ENCODE measurements around the gene DMGDH.

DMGDH gene

DNA sequence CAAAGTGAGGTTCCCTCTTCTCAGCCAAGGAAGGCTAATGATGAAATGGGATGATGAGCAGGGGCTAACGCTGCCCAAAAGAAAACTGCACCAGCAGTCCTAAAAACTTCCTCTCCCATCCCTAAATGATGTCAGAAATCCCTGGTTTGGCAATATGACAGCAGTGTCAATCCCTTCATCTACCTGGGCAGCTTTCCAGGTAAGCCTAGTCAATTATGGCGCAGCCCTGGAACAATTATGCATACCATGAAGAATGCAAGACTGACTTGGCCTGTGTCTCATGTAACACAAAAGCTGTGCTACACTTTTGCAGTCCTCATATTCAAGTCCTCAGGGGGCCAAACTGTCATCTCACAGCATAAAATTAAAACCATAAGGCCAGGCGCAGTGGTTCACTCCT, 7.0 kb downstream of the DMGDH start:
- DNase-seq: peak; percentile 35

DNA sequence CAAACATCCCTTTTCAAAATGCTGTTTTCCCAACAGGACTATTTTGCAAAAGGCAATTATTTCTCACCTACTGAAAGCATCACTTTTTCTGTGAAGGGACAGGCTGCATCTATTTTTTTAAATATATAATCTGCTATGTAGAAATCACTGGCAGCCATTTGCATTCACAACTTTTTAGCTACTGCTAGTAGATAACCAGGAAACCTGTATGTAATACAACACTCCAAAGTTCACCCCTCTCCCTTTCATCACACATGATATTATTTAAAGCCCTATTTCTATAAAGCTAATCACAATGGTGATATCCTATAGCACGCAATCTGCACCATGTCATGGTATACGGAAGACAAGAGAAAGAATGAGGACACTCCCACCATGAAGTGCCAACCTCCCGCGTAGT, 9.8 kb downstream of the DMGDH start:
- no peak for DNase-seq

DNA sequence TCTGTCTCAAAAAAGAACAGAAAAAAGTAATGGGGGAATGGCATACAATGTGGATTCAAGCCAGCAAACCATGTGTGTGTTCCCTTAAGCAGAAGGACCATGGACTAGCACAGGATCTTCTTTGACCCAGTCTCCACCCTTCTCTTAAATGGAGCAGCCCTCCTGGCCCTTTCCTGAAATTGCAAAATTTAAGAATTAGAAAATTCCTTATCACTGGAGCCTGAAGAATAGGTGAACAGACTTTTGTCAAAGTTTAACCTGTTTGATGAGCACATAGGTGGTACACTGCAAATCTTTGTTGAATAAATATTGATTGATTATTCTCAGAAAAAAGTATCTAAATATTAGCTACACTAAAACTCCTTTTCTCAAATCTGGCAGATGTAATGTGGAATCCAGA, 12.6 kb downstream of the DMGDH start:
- DNase-seq: no peak

DNA sequence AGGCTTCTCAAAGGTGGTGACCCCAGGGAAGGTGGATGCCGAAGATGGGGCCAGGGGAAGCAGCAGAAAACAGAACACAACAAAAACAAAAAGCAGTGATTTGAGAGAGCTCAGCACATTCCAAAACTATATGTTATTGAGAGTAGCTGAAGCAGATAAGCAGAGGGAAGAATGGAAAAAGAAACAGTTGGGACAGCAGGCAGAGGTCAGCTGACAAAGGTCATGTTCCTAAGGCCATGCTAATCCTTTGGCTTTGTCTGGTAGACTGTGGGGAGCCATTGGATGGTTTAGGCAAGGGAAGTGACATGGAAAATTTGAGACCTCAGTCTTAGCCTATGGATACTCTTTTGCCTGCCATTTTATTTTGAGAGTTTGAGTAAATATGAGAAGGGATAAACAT, 14.5 kb downstream of the DMGDH start:
- DNase-seq: no peak

DNA sequence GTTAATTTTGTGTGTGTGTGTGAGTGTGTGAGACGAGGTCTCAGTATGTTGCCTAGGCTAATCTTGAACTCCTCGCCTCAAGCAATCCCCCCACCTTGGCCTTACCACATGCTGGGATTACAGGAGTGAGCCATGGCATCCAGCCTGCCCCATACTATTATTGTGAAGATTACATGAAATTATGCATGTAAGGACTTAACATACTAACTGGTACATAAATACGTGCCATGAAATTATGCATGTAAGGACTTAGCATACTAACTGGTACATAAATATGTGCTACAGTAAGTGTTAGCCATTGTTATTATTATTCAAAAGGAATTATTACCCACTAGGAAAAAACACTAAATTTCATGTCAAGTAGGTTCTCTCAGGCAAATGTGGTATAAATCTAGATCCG, 16.2 kb downstream of the DMGDH start:
- DNase-seq: no peak

DNA sequence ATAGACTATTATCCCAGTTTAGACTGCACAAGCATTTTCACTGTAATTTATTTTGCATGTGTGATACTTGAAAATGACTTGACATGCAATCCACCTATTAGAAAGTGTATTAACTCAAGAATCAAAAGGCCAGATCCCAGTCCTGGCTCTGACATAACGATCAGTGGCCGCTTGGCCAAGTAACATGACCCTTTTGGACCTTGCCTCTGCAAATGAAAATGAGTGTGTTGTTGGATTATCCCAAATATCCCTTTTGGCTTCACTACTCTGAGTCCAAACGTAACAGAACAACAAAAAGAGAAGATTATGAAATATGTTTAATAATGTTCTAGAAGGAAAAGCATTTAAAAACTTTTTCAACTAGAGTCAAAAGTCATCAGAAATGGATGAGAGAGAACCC, 19.0 kb downstream of the DMGDH start:
- DNase-seq: no peak

DNA sequence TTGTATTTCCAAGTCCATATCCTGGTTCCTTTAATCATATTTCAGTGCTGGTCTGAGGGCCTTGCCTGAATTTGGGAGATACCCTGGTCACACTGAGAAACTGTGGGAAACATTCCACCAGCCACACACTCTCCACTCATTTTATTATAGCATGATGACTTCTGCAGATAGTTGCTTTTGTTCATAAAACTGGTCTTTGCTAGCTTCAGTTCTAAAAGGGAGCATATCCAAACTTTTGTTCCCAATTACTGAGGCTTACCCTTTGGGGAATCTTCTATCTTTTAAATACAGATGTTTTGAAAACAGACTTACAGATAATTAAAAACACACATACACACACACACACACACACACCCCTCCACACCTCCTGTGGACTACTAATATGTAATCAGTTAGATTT, 21.0 kb downstream of the DMGDH start:
- no peak for DNase-seq

DNA sequence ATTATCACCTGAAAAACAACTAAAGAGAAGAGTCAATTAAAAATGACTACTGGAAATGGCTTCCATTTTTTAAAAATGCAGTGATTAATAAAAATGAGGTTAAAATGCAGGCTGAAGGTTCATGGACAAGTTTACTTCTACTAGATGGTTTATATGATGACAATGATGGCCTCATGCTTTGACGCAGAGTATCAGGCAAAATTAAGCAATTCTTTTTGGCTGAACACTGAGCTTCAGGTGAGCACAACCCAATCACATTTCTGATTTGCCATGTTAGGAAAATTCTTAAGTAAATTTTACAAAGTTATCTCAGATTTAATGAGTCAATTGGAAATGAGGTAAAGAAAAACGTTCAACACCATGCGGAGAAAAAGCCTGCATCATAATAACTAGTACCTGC, 22.3 kb downstream of the DMGDH start:
- no peak for DNase-seq

DNA sequence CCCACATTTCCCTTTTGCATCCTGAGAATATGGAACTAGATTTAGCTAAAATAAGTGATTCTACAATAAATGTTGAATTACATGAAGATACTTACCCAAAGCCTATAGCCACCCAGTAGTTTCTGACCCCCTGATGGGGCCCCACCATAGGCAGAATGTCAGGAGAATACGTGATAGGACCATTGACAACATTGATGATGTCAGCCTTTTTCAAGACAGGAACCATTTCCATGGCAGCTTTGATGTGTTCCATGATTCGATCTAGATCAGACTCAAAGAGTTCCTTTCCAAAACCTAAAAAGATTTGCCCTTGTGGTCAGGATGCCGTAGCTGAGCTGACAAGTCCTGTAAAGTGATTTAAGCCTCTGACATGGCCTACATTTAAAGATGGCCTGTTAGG, 27.3 kb downstream of the DMGDH start:
- no peak for DNase-seq

DNA sequence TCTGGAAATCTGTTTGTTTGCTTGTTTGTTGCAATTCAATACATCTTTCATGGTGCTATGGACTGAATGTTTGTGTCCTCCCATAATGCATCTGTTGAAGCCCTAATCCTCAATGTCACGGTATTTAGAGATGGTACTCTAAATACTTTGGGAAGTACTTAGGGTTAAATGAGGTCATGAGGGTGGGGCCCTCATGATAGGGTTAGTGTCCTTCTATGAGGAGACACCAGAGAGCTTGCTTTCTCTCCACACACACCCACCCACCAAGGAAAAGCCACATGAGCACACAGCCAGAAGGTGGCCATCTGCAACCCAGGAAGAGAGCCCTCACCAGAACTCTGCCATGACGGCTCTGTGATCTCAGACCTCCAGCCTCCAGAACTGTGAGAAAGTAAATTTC, 32.7 kb downstream of the DMGDH start:
- DNase-seq: no peak

DNA sequence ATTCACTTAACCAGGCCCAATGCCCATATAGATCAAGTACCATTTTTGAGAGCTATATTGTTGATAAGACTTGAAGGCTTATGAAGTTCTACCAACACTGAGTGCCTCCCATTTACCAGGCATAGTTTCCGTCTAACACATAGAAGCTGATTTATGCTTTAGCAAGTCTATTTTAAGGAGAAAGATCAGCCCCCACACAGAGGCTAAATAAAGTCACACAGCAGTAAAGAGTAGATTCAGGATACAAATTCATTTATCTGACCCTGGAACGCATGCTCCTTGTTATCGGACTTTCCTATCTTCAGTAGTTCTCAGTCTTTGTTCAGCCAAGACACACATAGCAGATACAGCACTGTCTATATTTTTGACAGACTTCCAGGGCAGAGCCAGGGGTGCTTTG, 34.2 kb downstream of the DMGDH start:
- DNase-seq: no peak

DNA sequence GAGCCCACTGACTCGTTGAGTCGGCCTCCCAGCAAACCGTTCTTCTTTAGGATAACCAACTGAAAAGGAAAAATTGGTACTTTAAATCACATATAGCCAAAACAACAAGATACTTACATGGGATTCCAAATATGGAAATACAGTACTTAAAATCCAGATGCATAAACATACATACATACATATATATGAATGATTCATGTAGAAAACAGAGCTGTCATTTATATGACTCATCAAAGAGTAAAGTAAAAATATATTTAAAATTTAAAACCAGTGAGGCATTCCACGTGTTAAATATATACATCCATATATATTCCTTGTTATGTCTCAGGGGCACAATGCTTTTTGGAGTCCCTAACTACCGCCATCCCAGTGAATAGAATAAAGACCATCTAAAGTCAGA, 36.7 kb downstream of the DMGDH start:
- no peak for DNase-seq

DNA sequence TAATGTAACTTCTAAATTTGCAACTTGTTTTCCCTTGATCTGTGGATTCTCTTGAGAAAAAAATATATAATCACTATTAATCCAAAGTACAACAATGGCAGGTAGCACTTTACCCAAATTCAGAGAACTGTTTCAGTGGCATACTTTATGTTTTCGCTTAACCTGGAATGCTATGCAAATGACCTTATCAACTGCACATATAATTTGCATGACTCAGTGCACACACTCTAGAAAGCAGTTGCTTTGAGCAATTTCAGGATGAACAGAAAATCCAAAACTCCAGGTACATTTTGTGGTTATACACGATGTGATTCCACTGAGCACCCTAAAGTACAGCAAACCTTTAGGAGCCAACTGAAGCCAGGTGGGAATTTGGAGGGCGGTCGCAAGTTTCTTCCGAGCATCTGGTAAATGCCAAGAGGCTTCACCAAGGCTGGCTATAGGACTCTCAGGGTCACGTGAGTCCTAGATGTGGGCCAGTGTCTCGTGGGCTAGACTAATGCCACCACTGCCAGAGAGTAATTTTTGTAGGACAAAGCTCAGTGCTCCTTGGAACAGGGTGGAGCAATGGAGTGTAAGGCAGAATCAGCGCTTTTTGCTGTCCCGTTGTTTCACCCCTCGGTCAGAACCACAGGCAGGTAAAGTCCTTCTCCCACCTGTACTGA, 37.3 kb downstream of the DMGDH start:
- no peak for DNase-seq

DNA sequence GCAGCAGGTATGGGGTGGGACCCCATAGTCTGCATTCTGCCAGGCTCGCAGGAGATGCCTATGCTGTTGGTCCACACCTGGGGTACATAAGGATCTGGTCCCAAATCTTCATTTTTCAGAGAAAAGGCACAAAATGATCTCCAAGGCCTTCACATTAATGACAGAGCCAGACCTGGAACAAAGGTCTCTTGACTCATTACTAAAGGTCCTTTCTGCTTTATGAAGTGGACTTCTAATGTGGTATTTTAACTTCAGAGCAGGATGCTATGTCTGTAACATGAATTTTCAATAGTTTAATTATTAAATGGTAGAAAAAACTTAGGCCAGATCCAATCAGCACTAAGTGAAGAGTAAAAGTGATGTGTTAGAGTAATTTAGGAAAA, 38.0 kb downstream of the DMGDH start:
- no peak for DNase-seq

DNA sequence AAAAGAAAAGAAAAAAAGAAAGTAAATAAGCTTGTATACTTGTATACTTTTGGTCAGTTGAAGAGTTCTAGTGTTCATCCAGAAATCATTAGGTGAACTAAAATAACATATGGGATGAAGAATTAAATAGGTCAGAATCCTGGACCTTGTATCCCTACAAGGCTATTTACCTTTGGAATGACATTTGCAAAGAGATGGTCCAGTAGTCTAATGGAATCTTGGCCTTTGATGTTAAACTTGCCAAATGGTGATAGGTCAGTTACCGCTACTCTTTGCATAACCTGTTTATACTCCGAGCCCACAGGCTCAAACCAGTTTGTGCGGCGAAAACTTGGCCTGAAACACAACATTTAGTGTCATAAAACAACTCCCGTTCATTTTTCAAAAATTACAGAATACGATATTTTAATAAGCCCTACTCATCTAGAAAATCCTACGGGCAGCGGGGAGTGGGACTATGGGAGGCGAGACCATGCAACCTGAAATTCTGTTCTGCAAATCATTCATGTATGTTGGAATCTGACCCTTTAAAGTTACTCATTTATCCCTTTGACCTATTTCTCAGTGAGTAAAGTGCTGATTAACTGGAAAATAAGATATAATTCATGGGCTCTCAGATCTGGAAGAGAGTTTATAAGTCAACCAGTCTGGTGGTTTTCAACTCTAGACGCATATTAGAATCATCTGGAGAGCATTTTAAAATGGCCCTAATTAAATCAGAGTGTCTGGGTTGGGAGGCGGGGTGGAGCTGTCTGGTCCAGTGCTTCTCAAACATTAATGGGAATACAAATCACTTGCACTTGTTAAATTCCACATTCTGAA, 38.6 kb downstream of the DMGDH start:
- no peak for DNase-seq

DNA sequence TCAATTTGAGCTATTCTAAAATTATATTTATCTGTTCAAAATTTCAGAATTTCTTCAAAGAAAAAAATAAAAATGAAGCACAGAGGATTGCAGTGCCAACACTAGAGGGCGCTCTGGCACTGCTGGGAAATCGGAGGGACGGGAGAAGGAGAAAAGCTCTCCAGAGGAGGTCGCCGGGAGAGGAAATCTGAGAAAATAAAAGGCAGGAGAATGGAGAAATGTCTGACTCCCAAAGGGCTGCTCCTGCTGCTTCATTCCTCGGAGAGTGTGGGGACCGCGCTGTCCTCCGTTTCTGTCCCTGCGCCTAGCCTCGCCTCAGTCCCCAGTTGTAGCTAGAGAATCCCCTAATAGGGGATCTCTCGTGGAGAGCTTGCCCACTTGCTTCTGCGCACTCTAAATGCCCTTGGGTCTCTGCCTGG, 44.4 kb downstream of the DMGDH start:
- peak; percentile 26 for DNase-seq

DNA sequence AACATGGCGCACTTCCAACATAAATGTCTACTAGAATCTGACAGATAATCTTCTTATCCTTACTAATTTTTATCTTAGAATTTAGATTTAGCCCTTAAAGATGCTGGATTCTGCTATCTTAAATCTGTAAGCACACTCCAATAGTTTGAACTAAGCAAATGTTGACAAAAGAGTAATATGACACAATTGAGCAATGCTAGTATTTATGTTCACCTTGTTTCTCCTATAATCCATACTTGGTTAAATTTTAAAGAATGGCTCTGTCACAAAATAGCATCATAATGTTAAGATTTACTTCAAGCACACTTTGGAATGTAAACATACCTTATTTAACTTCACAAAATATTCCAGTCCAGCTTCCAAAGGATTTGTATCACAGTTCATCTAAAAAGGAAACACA, 45.5 kb downstream of the DMGDH start:
- no peak for DNase-seq

DNA sequence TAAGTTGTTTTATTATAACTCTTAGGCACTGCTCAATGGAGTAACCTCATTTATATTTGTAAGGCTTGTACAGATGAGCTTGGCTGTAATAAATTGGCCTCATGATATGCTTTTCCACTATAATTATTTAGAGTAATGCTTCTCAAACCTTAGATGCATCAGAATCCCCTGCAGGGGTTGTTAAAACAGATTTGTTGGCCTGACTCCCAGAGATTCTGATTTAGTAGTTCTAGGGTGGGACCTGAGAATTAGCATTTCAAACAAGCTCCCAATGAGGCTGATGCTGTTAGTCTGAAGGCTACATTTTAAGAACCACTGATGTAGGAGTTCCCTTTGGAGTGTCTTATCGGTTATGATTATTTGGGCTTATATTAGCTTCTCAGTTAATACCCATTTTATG, 46.1 kb downstream of the DMGDH start:
- peak; percentile 27 for DNase-seq

DNA sequence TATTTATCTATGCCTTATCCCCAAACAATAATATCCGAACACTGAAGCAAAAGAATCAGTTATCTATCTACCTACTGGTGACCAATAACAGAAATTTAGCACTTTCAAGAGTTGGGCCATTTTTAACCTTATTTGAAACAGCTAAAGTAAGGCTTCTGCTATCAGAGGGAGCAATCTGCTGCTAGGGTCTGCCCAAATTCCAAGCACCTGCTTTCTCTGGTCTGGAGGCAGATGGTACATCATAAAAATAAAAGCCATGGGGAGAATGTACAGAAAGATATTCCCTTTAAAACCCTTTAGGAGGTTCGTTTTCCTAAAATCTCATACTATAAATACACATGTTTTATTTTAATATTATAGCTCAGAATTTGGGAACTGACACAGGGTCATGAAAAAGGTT, 46.7 kb downstream of the DMGDH start:
- no peak for DNase-seq

DNA sequence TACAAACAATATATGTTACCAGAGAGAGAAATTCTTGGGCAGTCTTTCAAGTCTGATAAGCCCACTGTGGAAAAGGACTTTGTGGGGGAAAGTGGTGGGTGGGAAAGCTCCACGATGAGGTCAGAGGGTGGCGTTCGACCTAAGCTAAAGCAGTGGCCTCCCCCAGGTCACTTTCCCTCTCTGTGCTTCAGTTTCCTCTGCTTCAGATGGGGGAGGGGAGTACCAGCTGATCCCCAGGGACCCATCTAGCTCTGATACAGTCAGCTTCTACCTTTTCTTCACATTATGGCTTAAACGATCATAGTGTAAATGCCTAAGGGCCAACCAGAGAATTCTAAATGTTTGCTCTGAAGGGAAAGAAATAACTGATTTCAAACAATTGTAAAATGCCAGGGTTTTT, 47.7 kb downstream of the DMGDH start:
- no peak for DNase-seq

DNA sequence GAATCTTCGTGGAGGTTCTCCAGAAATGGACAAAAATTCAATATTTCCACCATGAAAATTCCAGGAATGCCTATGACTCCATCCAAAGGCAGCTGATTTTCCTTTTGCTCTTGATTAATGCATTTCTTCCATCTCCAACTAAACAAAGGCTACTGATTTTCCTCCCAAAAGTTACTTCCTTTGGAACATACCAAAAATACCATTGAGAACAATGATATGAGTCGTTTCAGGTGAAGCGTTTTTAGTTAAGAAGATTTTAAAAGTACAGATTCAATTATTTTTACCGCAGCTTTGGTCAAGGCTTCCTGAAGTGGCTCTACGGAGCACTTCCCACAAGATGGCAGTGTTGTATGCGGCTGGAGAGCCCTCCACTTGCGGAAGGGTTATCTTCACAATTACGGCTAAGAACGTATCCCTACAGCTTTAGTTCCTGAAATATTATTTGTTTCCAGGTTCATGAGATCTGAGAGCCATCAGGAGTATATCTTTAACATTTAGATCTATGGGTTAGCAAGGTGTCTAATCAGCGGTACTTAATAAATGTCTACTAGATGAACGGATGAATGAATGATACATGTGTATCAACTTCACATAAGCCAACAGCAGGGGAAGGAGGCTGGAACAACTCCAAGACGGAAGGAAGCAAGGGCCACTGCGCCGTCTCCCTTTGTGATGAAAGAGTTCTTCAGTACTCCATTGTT, 48.5 kb downstream of the DMGDH start:
- DNase-seq: peak; percentile 14

DNA sequence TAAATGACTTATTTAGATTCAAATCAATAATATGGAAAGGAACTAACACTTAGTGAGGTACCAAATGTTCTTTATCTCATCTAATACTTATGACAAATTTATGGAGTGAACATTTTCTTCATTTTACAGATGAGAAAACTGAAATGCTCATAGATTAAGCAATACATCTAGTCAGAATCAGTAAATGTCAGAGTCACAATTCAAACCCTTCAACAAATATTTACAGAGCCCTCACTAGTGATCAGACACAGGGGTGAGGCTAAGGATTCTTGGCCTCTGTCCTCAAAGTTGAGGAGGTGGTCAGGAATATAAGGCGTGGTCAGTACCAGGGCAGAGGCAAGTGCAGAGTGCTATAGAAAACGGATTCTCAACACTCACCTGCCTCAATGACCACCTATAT, 54.8 kb downstream of the DMGDH start:
- DNase-seq: no peak

DNA sequence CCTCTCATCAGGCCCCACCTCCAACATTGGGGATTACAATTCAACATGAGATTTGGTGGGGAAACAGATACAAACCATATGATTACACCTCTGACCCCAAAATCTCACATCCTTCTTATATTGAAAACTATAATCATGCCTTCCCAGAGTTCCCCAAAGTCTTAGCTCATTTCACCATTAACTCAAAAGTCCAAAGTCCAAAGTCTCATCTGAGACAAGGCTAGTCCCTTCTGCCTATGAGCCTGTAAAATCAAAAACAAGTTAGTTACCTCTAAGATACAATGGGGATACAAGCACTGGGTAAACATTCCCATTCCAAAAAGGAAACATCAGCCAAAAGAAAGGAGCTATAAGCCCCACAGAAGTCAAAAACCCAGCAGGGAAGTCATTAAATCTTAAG, 57.6 kb downstream of the DMGDH start:
- DNase-seq: no peak

DNA sequence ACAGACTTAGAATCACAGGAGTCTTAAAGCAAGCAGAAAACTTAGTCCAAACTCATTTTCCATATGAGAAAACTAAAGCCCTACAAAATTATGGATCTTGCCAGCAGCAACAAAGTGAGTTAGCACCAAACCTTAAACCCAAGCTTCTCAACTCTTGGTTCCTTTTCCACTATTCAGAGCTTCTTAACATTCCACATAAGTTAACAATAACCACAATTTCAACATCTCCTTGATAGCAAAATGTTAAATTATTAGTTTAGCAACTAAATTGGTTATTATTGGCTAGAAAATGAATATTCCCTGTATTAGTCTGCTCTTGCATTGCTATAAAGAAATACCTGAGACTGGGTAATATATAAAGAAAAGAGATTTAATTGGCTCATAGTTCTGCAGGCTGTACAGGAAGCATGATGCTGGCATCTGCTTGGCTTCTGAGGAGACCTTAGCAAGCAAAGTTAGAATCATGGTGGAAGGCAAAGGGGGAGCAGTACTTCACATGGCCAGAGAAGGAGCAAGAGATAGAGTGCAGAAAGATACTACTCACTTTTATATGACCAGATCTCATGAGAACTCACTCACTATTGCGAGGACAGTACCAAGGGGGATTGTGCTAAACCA, 58.1 kb downstream of the DMGDH start:
- DNase-seq: no peak

All from COR-L47 (cell line).